ENCODE measurements around the gene PSMC1. TPM values are rescaled to one million over a fixed set of nuclear protein-coding genes. Genes with fewer than 3 reads are reported as not detected.

The PSMC1 gene
- total RNA-seq, 1 experiment from 2014 or later, result 132 TPM

DNA sequence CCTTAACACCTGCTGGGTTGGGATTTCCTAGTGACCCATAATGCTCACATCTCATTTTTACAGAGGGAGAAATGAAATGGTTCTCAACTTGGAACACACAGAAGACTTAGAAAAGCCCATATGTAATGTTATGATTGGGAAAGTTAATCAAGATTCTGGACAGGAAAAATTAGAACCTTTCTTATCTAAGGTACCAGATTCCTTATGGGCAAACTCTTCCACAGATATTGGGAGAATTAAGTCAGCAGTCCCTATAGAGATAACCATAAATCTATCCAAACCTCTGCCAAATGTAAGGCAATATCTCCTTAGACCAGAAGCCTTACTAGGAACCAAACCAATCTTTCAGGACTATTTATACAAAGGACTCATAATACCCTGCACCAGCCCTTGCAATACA, 13.9 kb upstream of the PSMC1 start:
- H2AFZ ChIP-seq (ENCODE audit: low read depth, low read length, poor library complexity, severe bottlenecking), result no peak overlapping the region
- ATAC-seq, result no peak

DNA sequence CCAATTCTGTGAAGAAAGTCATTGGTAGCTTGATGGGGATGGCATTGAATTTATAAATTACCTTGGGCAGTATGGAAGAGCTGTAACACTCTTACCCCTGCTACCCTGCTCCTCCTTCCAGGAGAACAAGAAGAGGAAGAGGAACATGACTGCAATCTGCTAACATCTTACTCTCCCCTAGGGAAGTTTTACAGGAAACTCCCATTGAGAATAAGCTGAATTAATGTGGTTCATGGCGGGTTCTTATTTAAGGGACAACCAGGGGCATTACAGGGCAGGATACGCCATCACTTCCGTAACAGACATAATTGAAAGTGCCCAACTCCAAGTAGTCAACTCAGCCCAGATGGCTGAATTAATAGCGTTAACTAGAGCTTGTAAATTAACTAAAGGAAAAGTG, 9.4 kb upstream of the PSMC1 start:
- Histone ChIP-seq H3K4me1 (ENCODE audit: control insufficient read depth in 1 of 2, insufficient read depth in 2 of 2, low read length in 2 of 2) (no peaks in the 10 kb centered on the region), H3K9me3 (ENCODE audit: control insufficient read depth in 1 of 2, insufficient read depth in 1 of 2, low read depth in 1 of 2, low read length in 2 of 2) (no peaks in the 10 kb centered on the region), H4K20me1 (ENCODE audit: insufficient read depth) (no peaks in the 10 kb centered on the region), H3K9me2 (ENCODE audit: insufficient read depth) (no peaks in the 10 kb centered on the region), H3K79me2 (ENCODE audit: insufficient read depth, low read length) (no peaks in the 10 kb centered on the region), H3K27me3 (ENCODE audit: insufficient read depth, low read length) (no peaks in the 10 kb centered on the region), H3K4me2 (ENCODE audit: low read length) (no peak overlapping the region), H3K9ac (ENCODE audit: low read length) (no peak overlapping the region), H3K27ac (ENCODE audit: low read depth, low read length) (no peak overlapping the region), H3K36me3 (ENCODE audit: control insufficient read depth in 1 of 2, insufficient read depth in 2 of 2, low read length in 2 of 2) (no peaks in the 10 kb centered on the region), H2AFZ (ENCODE audit: low read depth, low read length, poor library complexity, severe bottlenecking) (no peak overlapping the region), H3K4me3 (replicated peaks in 1 of 2; ENCODE audit: low read depth in 1 of 2, low read length in 2 of 2) (no peak overlapping the region)
- RAD21 ChIA-PET (ENCODE audit: low non-redundant PET in 1 of 2, low total read pairs in 2 of 2, uncharacterized antibody in 2 of 2, unreplicated experiment in 2 of 2), result no interaction called here
- intact Hi-C loops (cut with micrococcal nuclease), result no loop called here
- no peak for DNase-seq (ENCODE audit: low read depth, low spot score)
- POLR2A ChIA-PET, result no interaction called here
- ATAC-seq, result no peak
- BruUV-seq (replicated peaks), result no TSS peak
- CTCF ChIA-PET, result no interaction called here
- TF ChIP-seq RAD21 (IDR thresholded peaks at IDR 0.05; ENCODE audit: low read depth) (no peak), FOSL1 (IDR thresholded peaks at IDR 0.05; ENCODE audit: low read depth) (no peak), JUND (IDR thresholded peaks at IDR 0.05) (no peak), YY1 (IDR thresholded peaks at IDR 0.05; ENCODE audit: extremely low read depth, insufficient replicate concordance, low read depth, low read length) (no peak), SP1 (IDR thresholded peaks at IDR 0.05; ENCODE audit: low read depth) (no peak), ELF1 (IDR thresholded peaks at IDR 0.05; ENCODE audit: borderline replicate concordance, low read depth) (no peak), TCF7L2 (IDR thresholded peaks at IDR 0.05; ENCODE audit: borderline replicate concordance, extremely low read depth, insufficient read depth, insufficient read length) (no peak), EZH2 (IDR thresholded peaks at IDR 0.05) (no peak), POLR2AphosphoS5 (IDR thresholded peaks at IDR 0.05; ENCODE audit: low read depth, low read length) (no peak)
- TF ChIP-seq, protein P1, sequence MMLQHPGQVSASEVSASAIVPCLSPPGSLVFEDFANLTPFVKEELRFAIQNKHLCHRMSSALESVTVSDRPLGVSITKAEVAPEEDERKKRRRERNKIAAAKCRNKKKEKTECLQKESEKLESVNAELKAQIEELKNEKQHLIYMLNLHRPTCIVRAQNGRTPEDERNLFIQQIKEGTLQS (IDR thresholded peaks at IDR 0.05), result no peak

More for the DNA sequence above, 13.9 kb upstream of the PSMC1 start:
- intact Hi-C loops (cut with micrococcal nuclease), result no loop called here
- peaks cover 14 to 23% of the 10 kb centered on the region in 2 experiments; a peak in 2 of 4 replicates for H3K9me3 ChIP-seq (ENCODE audit: control insufficient read depth in 1 of 2, insufficient read depth in 1 of 2, low read depth in 1 of 2, low read length in 2 of 2)
- ChIA-PET CTCF (no interaction called here), RAD21 (ENCODE audit: low non-redundant PET in 1 of 2, low total read pairs in 2 of 2, uncharacterized antibody in 2 of 2, unreplicated experiment in 2 of 2) (no interaction called here), POLR2A (no interaction called here)
- no TSS peak for BruUV-seq (replicated peaks)
- TF ChIP-seq ELF1 (IDR thresholded peaks at IDR 0.05; ENCODE audit: borderline replicate concordance, low read depth), result no peak
- TF ChIP-seq, protein P2, sequence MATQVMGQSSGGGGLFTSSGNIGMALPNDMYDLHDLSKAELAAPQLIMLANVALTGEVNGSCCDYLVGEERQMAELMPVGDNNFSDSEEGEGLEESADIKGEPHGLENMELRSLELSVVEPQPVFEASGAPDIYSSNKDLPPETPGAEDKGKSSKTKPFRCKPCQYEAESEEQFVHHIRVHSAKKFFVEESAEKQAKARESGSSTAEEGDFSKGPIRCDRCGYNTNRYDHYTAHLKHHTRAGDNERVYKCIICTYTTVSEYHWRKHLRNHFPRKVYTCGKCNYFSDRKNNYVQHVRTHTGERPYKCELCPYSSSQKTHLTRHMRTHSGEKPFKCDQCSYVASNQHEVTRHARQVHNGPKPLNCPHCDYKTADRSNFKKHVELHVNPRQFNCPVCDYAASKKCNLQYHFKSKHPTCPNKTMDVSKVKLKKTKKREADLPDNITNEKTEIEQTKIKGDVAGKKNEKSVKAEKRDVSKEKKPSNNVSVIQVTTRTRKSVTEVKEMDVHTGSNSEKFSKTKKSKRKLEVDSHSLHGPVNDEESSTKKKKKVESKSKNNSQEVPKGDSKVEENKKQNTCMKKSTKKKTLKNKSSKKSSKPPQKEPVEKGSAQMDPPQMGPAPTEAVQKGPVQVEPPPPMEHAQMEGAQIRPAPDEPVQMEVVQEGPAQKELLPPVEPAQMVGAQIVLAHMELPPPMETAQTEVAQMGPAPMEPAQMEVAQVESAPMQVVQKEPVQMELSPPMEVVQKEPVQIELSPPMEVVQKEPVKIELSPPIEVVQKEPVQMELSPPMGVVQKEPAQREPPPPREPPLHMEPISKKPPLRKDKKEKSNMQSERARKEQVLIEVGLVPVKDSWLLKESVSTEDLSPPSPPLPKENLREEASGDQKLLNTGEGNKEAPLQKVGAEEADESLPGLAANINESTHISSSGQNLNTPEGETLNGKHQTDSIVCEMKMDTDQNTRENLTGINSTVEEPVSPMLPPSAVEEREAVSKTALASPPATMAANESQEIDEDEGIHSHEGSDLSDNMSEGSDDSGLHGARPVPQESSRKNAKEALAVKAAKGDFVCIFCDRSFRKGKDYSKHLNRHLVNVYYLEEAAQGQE (IDR thresholded peaks at IDR 0.05; ENCODE audit: low read depth), result no peak
- TF ChIP-seq POLR2AphosphoS5 (IDR thresholded peaks at IDR 0.05; ENCODE audit: low read depth, low read length), result no peak
- no peak for TF ChIP-seq SIN3A (IDR thresholded peaks at IDR 0.05; ENCODE audit: low read depth)
- no peak for TF ChIP-seq POLR2A (IDR thresholded peaks at IDR 0.05; ENCODE audit: borderline replicate concordance, extremely low read depth, insufficient read depth, insufficient read length)
- TF ChIP-seq FOSL1 (IDR thresholded peaks at IDR 0.05; ENCODE audit: low read depth), result no peak
- TF ChIP-seq EZH2 (IDR thresholded peaks at IDR 0.05), result no peak
- no peaks in the 10 kb centered on the region for H3K79me2 ChIP-seq (ENCODE audit: insufficient read depth, low read length)
- no peaks in the 10 kb centered on the region for H3K4me1 ChIP-seq (ENCODE audit: control insufficient read depth in 1 of 2, insufficient read depth in 2 of 2, low read length in 2 of 2)
- no peak overlapping the region for H3K4me3 ChIP-seq (replicated peaks in 1 of 2; ENCODE audit: low read depth in 1 of 2, low read length in 2 of 2)
- H4K20me1 ChIP-seq (ENCODE audit: insufficient read depth), result no peaks in the 10 kb centered on the region
- H3K4me2 ChIP-seq (ENCODE audit: low read length), result no peak overlapping the region
- no peaks in the 10 kb centered on the region for H3K27me3 ChIP-seq (ENCODE audit: insufficient read depth, low read length)
- H3K9me2 ChIP-seq (ENCODE audit: insufficient read depth), result no peaks in the 10 kb centered on the region
- no peaks in the 10 kb centered on the region; a peak in 1 of 4 replicates for H3K36me3 ChIP-seq (ENCODE audit: control insufficient read depth in 1 of 2, insufficient read depth in 2 of 2, low read length in 2 of 2)
- no peak overlapping the region for H3K27ac ChIP-seq (ENCODE audit: low read depth, low read length)
- H3K9ac ChIP-seq (ENCODE audit: low read length), result no peak overlapping the region
- no peak for DNase-seq (ENCODE audit: low read depth, low spot score)
